HG02870 (cell line): ENCODE measurements around the gene AKAP6.

ENCODE experiments used
- ATAC-seq: cut with Tn5 transposase; IDR thresholded peaks from one replicate; pipeline ENCODE4 v1.9.1; 2021; ENCODE audit warnings: mild to moderate bottlenecking, moderate library complexity; ENCODE audit not compliant: unreplicated experiment

AKAP6 gene

GRCh38 chr14:32607399-32607798 lies 278.3 kb downstream of the AKAP6 start:
- no peak for ATAC-seq

- no peak for ATAC-seq
These were observed 279.8 kb downstream of the AKAP6 start for GRCh38 chr14:32608857-32609256.

GRCh38 chr14:32609388-32609787 lies 280.3 kb downstream of the AKAP6 start:
- no peak for ATAC-seq

GRCh38 chr14:32611752-32612151 lies 282.7 kb downstream of the AKAP6 start:
- no peak for ATAC-seq

GRCh38 chr14:32618991-32619390 lies 289.9 kb downstream of the AKAP6 start:
- ATAC-seq, result no peak

- ATAC-seq, result no peak
These were observed 291.2 kb downstream of the AKAP6 start for GRCh38 chr14:32620303-32620702.

GRCh38 chr14:32620724-32621123 lies 291.6 kb downstream of the AKAP6 start:
- no peak for ATAC-seq

GRCh38 chr14:32621585-32621984 lies 292.5 kb downstream of the AKAP6 start:
- ATAC-seq, result no peak

GRCh38 chr14:32622742-32623141 lies 293.6 kb downstream of the AKAP6 start:
- ATAC-seq, result peak; percentile 70

GRCh38 chr14:32623300-32624093 lies 294.4 kb downstream of the AKAP6 start:
- ATAC-seq, result no peak

GRCh38 chr14:32625211-32625610 lies 296.1 kb downstream of the AKAP6 start:
- no peak for ATAC-seq

- no peak for ATAC-seq
These were observed 298.6 kb downstream of the AKAP6 start for GRCh38 chr14:32627545-32628298.

- no peak for ATAC-seq
These were observed 300.1 kb downstream of the AKAP6 start for GRCh38 chr14:32629236-32629635.

GRCh38 chr14:32630701-32631100 lies 301.6 kb downstream of the AKAP6 start:
- ATAC-seq, result no peak

GRCh38 chr14:32633224-32633859 lies 304.2 kb downstream of the AKAP6 start:
- ATAC-seq, result no peak

GRCh38 chr14:32633930-32634329 lies 304.8 kb downstream of the AKAP6 start:
- ATAC-seq, result no peak

GRCh38 chr14:32635061-32635719 lies 306.1 kb downstream of the AKAP6 start:
- peak; percentile 48 for ATAC-seq

- ATAC-seq, result no peak
These were observed 308.5 kb downstream of the AKAP6 start for GRCh38 chr14:32637582-32637981.

GRCh38 chr14:32639208-32639607 lies 310.1 kb downstream of the AKAP6 start:
- no peak for ATAC-seq

GRCh38 chr14:32645551-32645950 lies 316.5 kb downstream of the AKAP6 start:
- no peak for ATAC-seq

GRCh38 chr14:32648434-32648833 lies 319.3 kb downstream of the AKAP6 start:
- no peak for ATAC-seq
